Camera-type eye (tissue), 1 donor: Measurements from ENCODE around the gene HTN3. TPM values are rescaled to one million over a fixed set of nuclear protein-coding genes. Genes with fewer than 3 reads are reported as not detected.

Experiments
- total RNA-seq: library from RNA; depleted of rRNA; stranded (reverse); fragments of >200 nt; gene quantifications from one replicate; pipeline ENCODE4 v1.2.3, GENCODE V29; 2014

Gene HTN3
- total RNA-seq, result not detected

DNA sequence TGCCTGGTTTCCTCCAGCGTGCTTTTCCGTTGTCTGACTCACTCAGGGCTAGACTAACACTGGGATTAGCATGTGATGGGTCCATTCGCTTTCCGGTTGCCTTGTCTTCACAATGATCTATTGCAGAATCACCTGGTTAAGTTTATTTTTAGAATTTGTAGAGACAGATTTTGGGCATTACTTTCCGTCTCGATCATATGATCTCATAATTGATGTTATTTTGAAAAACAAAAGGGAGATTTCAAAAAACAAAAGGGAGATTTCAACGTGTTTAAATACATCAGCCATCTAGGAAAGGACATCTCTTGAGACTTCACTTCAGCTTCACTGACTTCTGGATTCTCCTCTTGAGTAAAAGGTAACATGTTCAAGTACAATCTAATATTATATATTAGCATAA is at the start of gene HTN3:
TSS of gene HTN3 (plus strand) at position 301 of the 400 bp plus-strand sequence. CDS start 2,282 bp downstream, outside the sequence.

DNA sequence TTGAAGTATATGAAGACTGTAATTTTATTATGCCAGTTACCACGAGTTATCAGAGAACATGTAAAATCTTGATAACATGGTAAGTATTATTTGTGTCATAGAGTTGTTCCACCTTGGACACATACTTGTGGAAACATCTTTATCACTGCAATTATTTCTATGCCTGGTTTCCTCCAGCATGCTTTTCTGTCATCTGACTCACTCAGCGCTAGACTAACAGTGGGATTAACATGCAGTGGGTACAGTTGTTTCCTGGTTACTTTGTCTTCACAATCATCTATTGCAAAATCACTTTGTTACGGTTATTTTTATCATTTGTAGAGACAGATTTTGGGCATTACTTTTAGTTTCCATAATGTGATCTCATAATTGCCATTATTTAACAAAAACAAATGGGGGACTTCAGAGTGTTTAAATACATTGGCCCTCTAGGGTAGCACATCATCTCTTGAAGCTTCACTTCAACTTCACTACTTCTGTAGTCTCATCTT is 32.7 kb upstream of the HTN3 start, which contains the start of gene STATH:
TSS of gene STATH (plus strand) at position 441 of the 491 bp plus-strand sequence. CDS start 2,472 bp downstream, outside the sequence.

DNA sequence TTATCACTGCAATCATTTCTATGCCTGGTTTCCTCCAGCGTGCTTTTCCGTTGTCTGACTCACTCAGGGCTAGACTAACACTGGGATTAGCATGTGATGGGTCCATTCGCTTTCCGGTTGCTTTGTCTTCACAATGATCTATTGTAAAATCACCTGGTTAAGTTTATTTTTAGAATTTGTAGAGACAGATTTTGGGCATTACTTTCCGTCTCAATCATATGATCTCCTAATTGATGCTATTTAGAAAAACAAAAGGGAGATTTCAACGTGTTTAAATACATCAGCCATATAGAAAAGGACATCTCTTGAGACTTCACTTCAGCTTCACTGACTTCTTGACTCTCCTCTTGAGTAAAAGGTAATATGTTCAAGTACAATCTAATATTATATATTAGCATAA is 21.9 kb downstream of the HTN3 start, which contains the start of gene HTN1:
TSS of gene HTN1 (plus strand) at position 301 of the 400 bp plus-strand sequence. CDS start 2,639 bp downstream, outside the sequence.

Other genes with a start within 250 kb of the HTN3 start
- gene SULT1E1, start 168.3 kb upstream of the HTN3 start, total RNA-seq, result 35.0 TPM
- gene CSN1S1, start 97.4 kb upstream of the HTN3 start, total RNA-seq, result not detected
- not detected for gene CSN2, start 62.7 kb upstream of the HTN3 start, total RNA-seq
- gene STATH, start 32.5 kb upstream of the HTN3 start, total RNA-seq, result not detected
- not detected for gene HTN1, start 22.0 kb downstream of the HTN3 start, total RNA-seq
- gene PRR27, start 125.8 kb downstream of the HTN3 start, total RNA-seq, result 0.22 TPM
- not detected for gene ODAM, start 167.3 kb downstream of the HTN3 start, total RNA-seq
- gene FDCSP, start 197.7 kb downstream of the HTN3 start, total RNA-seq, result not detected
- not detected for gene CSN3, start 214.1 kb downstream of the HTN3 start, total RNA-seq